Central memory CD4-positive, alpha-beta T cell (primary cell): ENCODE results near the gene DSCAML1.

Experiments used
- DNase-seq: peaks from one replicate; pipeline ENCODE4 v3.0.0; 2022

DSCAML1 gene

DNA sequence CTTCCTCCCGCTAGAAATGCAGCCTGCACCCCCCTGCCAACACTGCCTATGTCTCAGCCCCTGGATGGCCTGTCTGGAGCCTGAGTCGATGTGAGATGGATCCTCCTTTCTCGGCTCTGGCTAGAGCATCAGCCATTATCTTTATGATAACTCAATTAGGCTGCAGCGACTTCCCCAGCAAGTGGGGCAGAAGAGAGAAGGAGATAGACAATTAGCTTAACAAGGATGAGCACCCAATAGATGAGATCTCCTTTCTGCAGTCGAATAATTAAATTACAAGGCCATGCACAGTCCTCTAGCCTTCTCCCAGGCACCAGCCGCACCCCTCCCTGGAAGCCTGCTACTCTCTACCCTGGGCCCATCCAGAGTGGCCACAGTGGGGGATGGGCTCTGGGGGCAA lies 290.0 kb downstream of the DSCAML1 start:
- DNase-seq: no peak

- DNase-seq: no peak
These were observed 291.6 kb downstream of the DSCAML1 start for GRCh38 chr11:117505285-117505970.

DNA sequence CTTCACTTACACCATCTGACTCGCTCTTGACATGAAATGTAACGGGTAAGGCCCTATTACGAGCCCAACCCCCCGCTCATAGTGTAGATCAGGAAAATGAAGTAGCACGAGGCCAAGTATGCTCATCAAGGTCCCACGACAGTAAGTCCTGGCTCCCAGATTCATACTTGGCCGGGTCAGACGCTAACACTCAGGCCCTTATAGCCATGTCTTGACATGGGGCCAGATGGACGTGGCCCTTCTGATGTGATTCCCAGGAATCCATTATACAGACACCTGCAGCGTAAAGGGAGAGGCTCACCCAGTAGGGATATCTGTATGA lies 294.3 kb downstream of the DSCAML1 start:
- DNase-seq: no peak

- no peak for DNase-seq
These were observed 294.8 kb downstream of the DSCAML1 start for GRCh38 chr11:117502015-117502778.

GRCh38 chr11:117501237-117501898 lies 295.6 kb downstream of the DSCAML1 start:
- DNase-seq: no peak

DNA sequence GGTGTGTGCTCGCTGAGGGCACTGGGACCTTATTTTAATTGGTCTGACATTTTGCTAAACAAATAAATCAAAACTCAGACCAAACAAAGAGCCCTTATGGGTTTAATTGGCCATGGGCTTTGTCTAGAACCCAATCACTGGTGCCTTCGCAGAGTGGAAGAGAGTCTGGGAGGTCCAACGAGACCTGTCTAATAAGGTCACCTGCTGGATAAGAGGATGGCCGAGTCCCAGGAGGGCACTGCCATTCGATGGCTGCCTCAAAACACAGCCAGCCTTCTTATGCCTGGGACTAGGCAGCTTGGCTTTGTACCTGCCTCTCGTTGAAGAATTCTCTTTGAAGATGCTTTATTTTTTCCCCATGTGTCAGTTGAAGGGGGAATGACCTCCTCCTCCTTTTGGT lies 298.2 kb downstream of the DSCAML1 start:
- DNase-seq: no peak

GRCh38 chr11:117497206-117497951 lies 299.6 kb downstream of the DSCAML1 start:
- no peak for DNase-seq

GRCh38 chr11:117495357-117495756 lies 301.7 kb downstream of the DSCAML1 start:
- DNase-seq: no peak

DNA sequence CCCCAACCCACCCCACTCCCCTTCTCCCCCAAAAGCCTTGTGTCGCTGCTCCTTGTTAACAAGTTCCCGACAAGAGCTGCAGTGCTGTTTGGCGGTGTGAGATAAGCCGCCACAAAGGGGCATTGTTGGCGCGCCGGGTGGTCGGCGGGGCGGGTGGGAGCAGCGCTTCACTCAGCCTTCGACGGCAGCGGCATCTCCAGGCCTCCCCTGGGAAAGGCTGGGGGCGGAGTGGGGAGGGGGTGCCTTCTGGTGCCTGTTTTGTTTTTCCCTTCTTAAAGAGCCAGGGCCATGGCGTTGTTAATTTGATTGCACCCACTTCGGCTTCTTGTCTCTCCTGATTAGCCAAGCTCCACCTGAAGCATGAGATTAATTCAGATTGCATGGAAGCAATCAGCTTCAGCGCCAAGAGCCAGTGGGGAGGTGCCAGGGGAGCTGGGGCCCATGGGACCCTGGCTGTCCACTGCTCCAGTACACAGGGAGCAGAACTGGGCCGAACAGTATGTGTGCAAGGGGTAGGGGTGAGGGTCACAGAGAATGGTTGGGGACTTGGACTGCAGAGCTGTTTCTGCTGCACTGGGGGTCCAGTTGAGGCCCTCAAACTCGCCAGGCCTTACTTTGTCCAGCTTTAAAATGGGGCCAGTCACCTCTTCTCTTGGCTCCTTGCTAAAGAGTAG lies 304.3 kb downstream of the DSCAML1 start:
- no peak for DNase-seq

DNA sequence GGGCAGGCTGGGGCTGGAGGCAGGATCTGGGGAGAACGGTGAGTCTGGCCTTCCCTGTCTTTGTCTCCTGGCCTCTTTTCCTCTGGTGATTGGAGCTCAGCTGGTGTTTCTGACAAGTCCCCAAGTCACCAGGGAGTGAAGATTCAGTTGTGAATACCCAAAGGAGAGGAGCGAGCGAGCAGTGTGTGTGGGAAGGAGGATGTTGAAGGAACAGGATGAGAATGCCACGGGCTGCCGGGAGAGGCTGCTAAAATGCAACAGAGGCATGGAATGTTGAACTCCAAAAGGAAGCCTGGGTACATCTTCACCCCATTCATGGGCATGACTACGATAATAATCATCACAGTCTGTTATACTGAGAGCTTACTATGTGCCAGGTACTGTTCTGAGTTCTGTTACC lies 306.1 kb downstream of the DSCAML1 start:
- no peak for DNase-seq

DNA sequence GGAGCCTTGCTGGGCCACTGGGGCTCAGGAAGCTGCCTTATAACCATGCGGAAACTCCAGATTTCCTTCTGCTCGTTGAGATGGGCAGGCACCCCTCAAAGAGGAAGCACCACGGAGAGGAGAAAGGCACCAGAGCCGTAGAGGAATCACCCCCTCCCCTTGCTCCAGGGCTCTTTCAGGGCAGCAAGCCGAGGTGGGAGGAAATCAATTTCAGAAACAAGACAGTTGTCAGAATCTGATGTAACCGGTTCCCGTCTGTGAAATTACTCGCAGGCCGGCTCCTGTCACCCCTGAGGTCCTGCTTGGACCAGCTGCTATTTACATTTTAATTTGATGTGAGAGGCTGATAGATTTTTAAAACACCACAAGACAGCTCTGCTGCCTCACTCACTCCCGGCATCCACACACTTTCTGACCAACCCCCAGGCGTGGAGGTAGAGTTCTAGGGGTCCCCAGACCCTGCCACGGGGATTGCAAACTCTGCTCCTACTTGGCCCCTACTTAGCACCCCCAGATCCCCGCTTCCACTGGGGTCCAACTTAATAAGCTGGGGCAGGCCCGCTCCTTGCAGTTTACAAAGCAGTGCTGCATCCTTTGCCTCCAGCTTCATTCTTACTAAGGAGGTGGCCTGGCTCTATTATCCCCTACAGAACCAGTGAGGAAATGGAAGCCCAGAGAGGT lies 306.9 kb downstream of the DSCAML1 start:
- no peak for DNase-seq

GRCh38 chr11:117488996-117489952 lies 307.7 kb downstream of the DSCAML1 start:
- no peak for DNase-seq

- DNase-seq: no peak
These were observed 311.0 kb downstream of the DSCAML1 start for GRCh38 chr11:117486059-117486458.

DNA sequence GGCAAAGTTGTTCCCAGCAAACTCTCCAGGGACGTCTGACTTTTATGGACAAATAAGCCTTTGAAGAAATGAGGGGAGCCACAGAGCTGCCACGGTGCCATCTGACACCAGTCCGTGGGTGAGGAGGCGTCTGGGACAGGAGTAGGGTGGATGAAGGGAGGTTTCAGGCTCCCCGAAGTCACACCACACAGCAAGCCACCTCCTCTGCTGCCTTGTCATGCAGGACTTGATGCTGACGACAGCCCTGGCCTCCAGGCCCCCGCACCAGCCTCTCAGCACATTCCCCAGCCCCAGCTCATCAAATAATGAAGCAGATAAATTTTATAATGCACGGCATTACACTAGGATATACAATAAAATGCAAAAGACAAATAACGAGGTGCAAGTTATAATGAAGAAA lies 312.9 kb downstream of the DSCAML1 start:
- no peak for DNase-seq

DNA sequence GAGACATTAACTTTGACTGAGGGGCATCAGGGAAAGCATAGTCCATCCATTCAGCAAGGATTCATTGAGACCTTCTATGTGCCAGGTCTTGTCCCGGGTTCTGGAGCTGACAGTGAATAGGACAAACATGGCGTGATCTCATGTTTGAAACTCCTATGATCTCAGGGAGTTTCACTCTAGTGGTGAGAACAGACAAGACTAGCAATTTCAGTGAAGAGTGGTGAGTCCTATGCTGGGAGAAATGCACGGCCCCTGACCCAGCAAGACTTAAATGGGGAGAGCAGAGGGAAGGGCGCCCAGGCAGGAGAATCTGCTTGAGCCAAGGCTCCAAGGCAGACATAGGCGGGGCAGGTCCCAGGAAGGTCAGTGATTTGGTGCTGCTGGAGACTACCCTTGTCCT lies 313.6 kb downstream of the DSCAML1 start:
- DNase-seq: no peak

GRCh38 chr11:117482881-117483280 lies 314.1 kb downstream of the DSCAML1 start:
- DNase-seq: no peak

- DNase-seq: no peak
These were observed 315.1 kb downstream of the DSCAML1 start for GRCh38 chr11:117481885-117482284.

- no peak for DNase-seq
These were observed 316.0 kb downstream of the DSCAML1 start for GRCh38 chr11:117481036-117481435.

- no peak for DNase-seq
These were observed 316.8 kb downstream of the DSCAML1 start for GRCh38 chr11:117480221-117480620.

DNA sequence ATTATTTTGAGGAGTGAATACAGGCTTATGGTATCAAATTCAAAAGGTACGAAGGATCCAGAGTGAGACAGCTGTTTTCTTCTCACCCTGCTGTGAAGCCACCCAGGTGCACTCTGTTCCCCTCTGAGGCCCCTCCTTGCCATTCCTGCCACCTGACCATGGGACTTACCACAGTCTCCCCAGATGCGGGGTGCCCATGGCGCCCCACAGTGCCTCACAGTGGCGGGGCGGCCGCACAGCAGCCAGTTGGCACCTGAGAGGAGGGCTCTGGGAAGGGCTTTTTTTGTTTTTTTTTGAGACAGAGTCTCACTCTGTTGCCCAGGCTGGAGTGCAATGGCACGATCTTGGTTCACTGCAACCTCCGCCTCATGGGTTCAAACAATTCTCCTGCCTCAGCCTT lies 317.6 kb downstream of the DSCAML1 start:
- DNase-seq: no peak

DNA sequence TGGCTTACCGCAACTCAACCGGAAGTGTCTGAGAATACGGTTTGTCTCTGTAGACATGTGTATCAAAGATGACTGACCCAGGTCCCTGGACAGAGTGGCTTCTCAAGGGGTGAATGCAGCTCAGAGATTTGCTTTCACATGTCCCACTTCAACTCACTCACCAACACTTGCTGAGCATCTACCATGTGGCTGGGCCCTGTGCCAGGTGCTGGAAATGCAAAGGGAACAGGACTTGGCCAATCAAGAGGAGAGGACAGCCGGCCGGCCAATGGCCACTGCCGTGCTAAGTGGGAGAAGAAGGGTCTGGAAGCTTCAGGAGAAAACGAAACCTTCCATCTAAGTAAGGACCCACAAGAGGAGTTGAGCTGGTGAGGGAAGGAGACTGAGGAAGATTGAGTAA lies 318.1 kb downstream of the DSCAML1 start:
- no peak for DNase-seq
